GM18520 (cell line): ENCODE results near the gene DNASE1L1.

Experiments used
- ATAC-seq: cut with Tn5 transposase; IDR thresholded peaks from one replicate; pipeline ENCODE4 v1.9.1; 2021; ENCODE audit not compliant: unreplicated experiment

Gene DNASE1L1

GRCh38 chrX:154384284-154384892 is 24.7 kb downstream of the DNASE1L1 start:
- no peak for ATAC-seq

- no peak for ATAC-seq
Measured at GRCh38 chrX:154383359-154384283, 25.4 kb downstream of the DNASE1L1 start.

- ATAC-seq, result no peak
Measured at GRCh38 chrX:154382483-154383069, 26.5 kb downstream of the DNASE1L1 start.

- no peak for ATAC-seq
Measured at GRCh38 chrX:154381271-154381670, 27.8 kb downstream of the DNASE1L1 start.

- no peak for ATAC-seq
Measured at GRCh38 chrX:154380787-154381186, 28.3 kb downstream of the DNASE1L1 start.

- ATAC-seq, result no peak
Measured at GRCh38 chrX:154380153-154380552, 28.9 kb downstream of the DNASE1L1 start.

GRCh38 chrX:154379569-154379951 is 29.5 kb downstream of the DNASE1L1 start:
- no peak for ATAC-seq

GRCh38 chrX:154378799-154379568 is 30.1 kb downstream of the DNASE1L1 start, which contains the start of gene EMD:
TSS of gene EMD (plus strand) at chrX:154379295. CDS start at chrX:154379485, 190 bp downstream.
- ATAC-seq, result peak; percentile 67

GRCh38 chrX:154378059-154378798 is 30.8 kb downstream of the DNASE1L1 start:
- no peak for ATAC-seq

GRCh38 chrX:154376774-154377173 is 32.3 kb downstream of the DNASE1L1 start:
- ATAC-seq, result no peak

GRCh38 chrX:154375156-154375504 is 33.9 kb downstream of the DNASE1L1 start:
- ATAC-seq, result no peak

- no peak for ATAC-seq
Measured at GRCh38 chrX:154374313-154375155, 34.5 kb downstream of the DNASE1L1 start, which contains the start of gene FLNA. TSS of gene FLNA (minus strand) at chrX:154374634. CDS start at chrX:154371245, 3,389 bp downstream.

GRCh38 chrX:154373340-154374306 is 35.4 kb downstream of the DNASE1L1 start:
- ATAC-seq, result no peak

- no peak for ATAC-seq
Measured at GRCh38 chrX:154372612-154373022, 36.4 kb downstream of the DNASE1L1 start.

- ATAC-seq, result no peak
Measured at GRCh38 chrX:154371789-154372300, 37.2 kb downstream of the DNASE1L1 start.

- peak; percentile 33 for ATAC-seq
Measured at GRCh38 chrX:154371017-154371788, 37.9 kb downstream of the DNASE1L1 start.

- no peak for ATAC-seq
Measured at GRCh38 chrX:154370300-154371016, 38.6 kb downstream of the DNASE1L1 start.
